ENCODE measurements around the gene JMJD1C.

Gene JMJD1C

GRCh38 chr10:63268798-63269503, 196.8 kb downstream of the JMJD1C start (continued):
- TF ChIP-seq INSM2 (tag by site-specific recombination; IDR thresholded peaks at IDR 0.05) (peak; percentile 88; the same call in 1 of the 2 replicates), REPIN1 (tag by site-specific recombination; IDR thresholded peaks at IDR 0.05; ENCODE audit: low read depth) (no peak), ZNF843 (tag by site-specific recombination; IDR thresholded peaks at IDR 0.05) (peak; percentile 84), KLF16 (tag by site-specific recombination; IDR thresholded peaks at IDR 0.05) (peak; percentile 40; the same call in 1 of the 2 replicates), ZNF391 (tag by site-specific recombination; IDR thresholded peaks at IDR 0.05; ENCODE audit: borderline replicate concordance, low read depth) (no peak; the same call in 1 of the 2 replicates), ZFHX2 (tag by site-specific recombination; conservative IDR thresholded peaks at IDR 0.05) (no peak), ZNF768 (tag by site-specific recombination; IDR thresholded peaks at IDR 0.05) (no peak), KLF17 (tag by site-specific recombination; IDR thresholded peaks at IDR 0.05) (peak; percentile 74), ZNF112 (tag by site-specific recombination; IDR thresholded peaks at IDR 0.05) (no peak), GLI4 (tag by site-specific recombination; IDR thresholded peaks at IDR 0.05) (no peak), ZBTB1 (tag by site-specific recombination; IDR thresholded peaks at IDR 0.05) (peak; percentile 72; the same call in 1 of the 2 replicates), ZNF341 (tag by site-specific recombination; IDR thresholded peaks at IDR 0.05; ENCODE audit: low read depth) (peak; percentile 76), YY1 (tag by site-specific recombination; IDR thresholded peaks at IDR 0.05) (peak; percentile 60; the same call in 1 of the 2 replicates), ZNF514 (tag by site-specific recombination; IDR thresholded peaks at IDR 0.05) (no peak), ZNF623 (tag by site-specific recombination; IDR thresholded peaks at IDR 0.05) (no peak; the same call in 1 of the 2 replicates), ZNF121 (tag by site-specific recombination; IDR thresholded peaks at IDR 0.05) (no peak), ZNF544 (tag by site-specific recombination; IDR thresholded peaks at IDR 0.05) (no peak), ZNF155 (tag by site-specific recombination; IDR thresholded peaks at IDR 0.05) (no peak), ZXDB (tag by site-specific recombination; IDR thresholded peaks at IDR 0.05) (peak; percentile 80), ZNF48 (tag by site-specific recombination; IDR thresholded peaks at IDR 0.05) (no peak), GFI1B (tag by site-specific recombination; IDR thresholded peaks at IDR 0.05) (peak; percentile 10; the same call in 1 of the 2 replicates), ZSCAN5A (tag by site-specific recombination; IDR thresholded peaks at IDR 0.05) (no peak), OVOL3 (tag by site-specific recombination; IDR thresholded peaks at IDR 0.05) (no peak), ZNF529 (tag by site-specific recombination; IDR thresholded peaks at IDR 0.05; ENCODE audit: insufficient replicate concordance) (no peak), ZNF548 (tag by site-specific recombination; IDR thresholded peaks at IDR 0.05) (no peak), ZNF148 (tag by site-specific recombination; IDR thresholded peaks at IDR 0.05; ENCODE audit: borderline replicate concordance) (no peak), ZNF280C (tag by site-specific recombination; IDR thresholded peaks at IDR 0.05) (no peak), ZNF366 (tag by site-specific recombination; conservative IDR thresholded peaks at IDR 0.05) (peak; percentile 96), ZFP41 (tag by site-specific recombination; IDR thresholded peaks at IDR 0.05; ENCODE audit: borderline replicate concordance) (no peak), SP7 (tag by site-specific recombination; IDR thresholded peaks at IDR 0.05) (peak; percentile 92), ZNF660 (tag by site-specific recombination; IDR thresholded peaks at IDR 0.05) (peak; percentile 70; the same call in 1 of the 2 replicates), ZBTB7A (tag by site-specific recombination; IDR thresholded peaks at IDR 0.05; ENCODE audit: low read depth) (no peak), ZNF837 (tag by site-specific recombination; IDR thresholded peaks at IDR 0.05) (peak; percentile 74; the same call in 1 of the 2 replicates)

Data from HEK293 (cell line).